Measurements from ENCODE around the gene DZANK1. TPM values are rescaled to one million over a fixed set of nuclear protein-coding genes. Genes with fewer than 3 reads are reported as not detected.
A peak's percentile ranks its signal among the peaks of the same experiment; 100 is the strongest.

Gene DZANK1
- total and polyA plus RNA-seq, 2 experiments from 2014 or later = 1.2 to 1.6 TPM

DNA sequence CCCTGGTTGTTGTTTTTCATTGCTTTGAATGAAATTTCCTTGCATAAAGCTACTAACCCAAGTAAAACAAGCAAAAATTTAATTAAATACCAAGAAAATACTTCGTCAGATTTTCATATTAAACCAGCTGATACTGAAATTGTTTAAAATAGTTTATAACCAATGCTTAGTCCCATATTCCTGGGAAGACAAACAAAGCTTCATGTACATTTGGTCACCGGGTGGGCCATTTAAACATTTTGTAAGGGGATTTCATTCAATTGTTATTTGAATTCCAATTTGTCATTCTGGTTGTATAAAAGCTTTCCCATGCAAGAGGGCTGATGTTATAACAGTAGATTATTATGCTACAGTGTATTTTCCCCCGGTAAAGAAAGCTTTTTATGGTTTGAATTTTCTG is 30.8 kb upstream of the DZANK1 start:
- Histone ChIP-seq H3K4me2 (ENCODE audit: unreplicated experiment) (peak overlapping the region; percentile 96), H2AFZ (peak overlapping the region; percentile 99), H3K9me3 (ENCODE audit: low read depth) (no peaks in the 10 kb centered on the region), H3F3A (ENCODE audit: insufficient read depth) (no peaks in the 10 kb centered on the region), H3K79me2 (ENCODE audit: insufficient read depth) (peaks cover 13% of the 10 kb centered on the region), H4K20me1 (ENCODE audit: insufficient read depth) (no peaks in the 10 kb centered on the region), H3K4me3 (peak overlapping the region; percentile 99), H3K27ac (no peak overlapping the region; the same call in 1 of the 2 replicates), H3K9ac (peak overlapping the region; percentile 81; the same call in 1 of the 2 replicates), H3K9me2 (ENCODE audit: insufficient read depth) (no peaks in the 10 kb centered on the region), H3K27me3 (replicated peaks; ENCODE audit: insufficient read depth) (no peaks in the 10 kb centered on the region), H3K4me1 (ENCODE audit: insufficient read depth) (0 out of 2 replicates have a peak, but pooled peaks cover 10% of the 10 kb centered on the region), H3K36me3 (ENCODE audit: low read depth) (no peaks in the 10 kb centered on the region)
- TF ChIP-seq EZH2 (IDR thresholded peaks at IDR 0.05; ENCODE audit: insufficient read depth, poor library complexity, severe bottlenecking) = no peak
- TF ChIP-seq EZH2phosphoT487 (IDR thresholded peaks at IDR 0.05; ENCODE audit: insufficient read depth, low read depth) = no peak
- DNase-seq = no peak
- WGBS, 2 experiments (ENCODE audit: low coverage in 1 of 2, low lambda C conversion rate in 2 of 2, missing lambda C conversion rate in 2 of 2) = 88 to 95% methylated on average over 3 of the region's 3 CpGs
- in situ Hi-C loops (cut with MboI) = no loop called here

DNA sequence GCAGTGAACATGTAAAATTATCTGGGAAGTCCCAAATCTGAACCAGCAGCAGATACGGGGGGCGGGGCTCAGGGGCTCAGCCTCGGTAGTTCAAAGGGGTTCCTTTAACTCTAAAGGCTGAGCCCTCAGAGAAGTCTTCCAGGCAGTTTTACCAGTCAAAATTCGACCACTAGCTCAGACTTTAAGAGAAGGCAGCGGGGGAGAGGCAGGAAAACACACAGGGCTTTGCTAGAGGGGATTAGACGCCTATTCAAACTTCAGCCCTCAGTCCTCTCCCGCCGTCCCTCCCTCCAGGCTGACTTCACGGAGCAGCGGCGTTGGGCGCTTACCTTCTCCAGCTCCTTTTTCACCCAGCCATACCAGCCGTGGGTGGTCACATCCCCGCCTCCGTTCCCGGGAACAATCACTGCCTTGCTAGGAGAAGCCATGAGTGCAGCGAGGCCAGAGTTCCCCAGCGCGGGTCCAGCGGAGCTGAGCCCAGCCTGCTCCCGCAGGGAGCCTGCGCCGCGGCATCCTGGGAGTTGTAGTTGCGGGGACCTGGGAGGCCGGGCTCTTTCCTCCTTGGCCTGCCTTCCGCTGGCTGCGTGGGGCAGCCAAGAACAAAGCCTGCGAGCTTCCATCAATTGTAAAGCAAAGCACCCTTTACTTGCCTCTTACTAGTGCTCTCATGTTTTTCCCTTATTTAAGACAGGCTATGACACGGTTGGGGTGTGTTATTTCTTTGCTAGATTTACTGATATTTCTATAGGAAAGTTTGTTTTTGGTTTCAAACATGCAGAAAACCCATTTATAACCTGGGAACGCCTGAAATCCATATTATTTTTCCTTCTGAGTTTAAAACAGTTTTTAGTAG is 30.1 kb upstream of the DZANK1 start, which contains the start of gene RBBP9:
TSS of gene RBBP9 (minus strand) at position 486 of the 853 bp plus-strand sequence. CDS start at position 428, 58 bp downstream.
- peak within 1 kb of the TSS; percentile 99 for H2AFZ ChIP-seq
- no peaks in the 10 kb centered on the region for H3F3A ChIP-seq (ENCODE audit: insufficient read depth)
- 3 to 4% methylated on average over 31 of the region's 31 CpGs for WGBS, 2 experiments (ENCODE audit: low coverage in 1 of 2, low lambda C conversion rate in 2 of 2, missing lambda C conversion rate in 2 of 2)
- no peaks in the 10 kb centered on the region for H3K36me3 ChIP-seq (ENCODE audit: low read depth)
- in situ Hi-C loops (cut with MboI) = no loop called here
- no peaks in the 10 kb centered on the region for H3K27me3 ChIP-seq (replicated peaks; ENCODE audit: insufficient read depth)
- no peak for TF ChIP-seq EZH2 (IDR thresholded peaks at IDR 0.05; ENCODE audit: insufficient read depth, poor library complexity, severe bottlenecking)
- H3K27ac ChIP-seq = peak within 1 kb of the TSS; percentile 14
- H3K9me2 ChIP-seq (ENCODE audit: insufficient read depth) = no peaks in the 10 kb centered on the region
- no peaks in the 10 kb centered on the region for H3K9me3 ChIP-seq (ENCODE audit: low read depth)
- peak within 1 kb of the TSS; percentile 99 for H3K4me3 ChIP-seq
- peak within 1 kb of the TSS; percentile 81 for H3K9ac ChIP-seq
- no peaks in the 10 kb centered on the region for H4K20me1 ChIP-seq (ENCODE audit: insufficient read depth)
- 0 out of 2 replicates have a peak, but pooled peaks cover 10% of the 10 kb centered on the region for H3K4me1 ChIP-seq (ENCODE audit: insufficient read depth)
- DNase-seq = peak; percentile 94
- H3K79me2 ChIP-seq (ENCODE audit: insufficient read depth) = peaks cover 13% of the 10 kb centered on the region
- H3K4me2 ChIP-seq (ENCODE audit: unreplicated experiment) = peak within 1 kb of the TSS; percentile 96

DNA sequence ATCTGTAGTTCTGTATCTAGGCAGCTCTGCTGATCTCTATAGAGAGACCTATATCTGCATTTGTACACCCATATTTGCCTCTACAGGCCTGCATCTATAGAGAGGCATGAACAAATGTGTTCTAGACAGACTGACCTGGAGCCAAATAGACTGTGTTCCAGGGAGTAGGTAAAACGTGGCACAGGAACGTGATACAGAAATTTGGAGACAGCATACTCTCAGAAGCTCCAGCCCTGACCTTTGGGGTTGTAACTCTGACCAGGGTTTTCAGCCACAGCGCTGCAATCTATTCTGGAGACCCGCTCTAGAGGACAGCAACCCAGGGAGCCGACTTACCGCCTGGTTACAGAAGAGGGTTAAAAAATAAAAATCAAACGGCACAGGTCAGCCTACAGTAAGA is 29.2 kb upstream of the DZANK1 start:
- Histone ChIP-seq H3K4me1 (ENCODE audit: insufficient read depth) (0 out of 2 replicates have a peak, but pooled peaks cover 10% of the 10 kb centered on the region), H3K4me3 (peak overlapping the region; percentile 99), H3K79me2 (ENCODE audit: insufficient read depth) (peaks cover 13% of the 10 kb centered on the region), H3K9me2 (ENCODE audit: insufficient read depth) (no peaks in the 10 kb centered on the region), H3K9ac (peak overlapping the region; percentile 81), H3K9me3 (ENCODE audit: low read depth) (no peaks in the 10 kb centered on the region), H4K20me1 (ENCODE audit: insufficient read depth) (no peaks in the 10 kb centered on the region), H3F3A (ENCODE audit: insufficient read depth) (no peaks in the 10 kb centered on the region), H3K27ac (no peak overlapping the region), H3K27me3 (replicated peaks; ENCODE audit: insufficient read depth) (no peaks in the 10 kb centered on the region), H3K36me3 (ENCODE audit: low read depth) (no peaks in the 10 kb centered on the region), H2AFZ (peak overlapping the region; percentile 99), H3K4me2 (ENCODE audit: unreplicated experiment) (peak overlapping the region; percentile 96)
- whole genome bisulfite sequencing, 2 experiments (ENCODE audit: low coverage in 1 of 2, low lambda C conversion rate in 2 of 2, missing lambda C conversion rate in 2 of 2) = 17 to 20% methylated on average over 7 of the region's 7 CpGs
- DNase-seq = peak; percentile 16
- in situ Hi-C loops (cut with MboI) = no loop called here
- TF ChIP-seq EZH2 (IDR thresholded peaks at IDR 0.05; ENCODE audit: insufficient read depth, poor library complexity, severe bottlenecking) (no peak), EZH2phosphoT487 (IDR thresholded peaks at IDR 0.05; ENCODE audit: insufficient read depth, low read depth) (no peak)

GRCh38 chr20:18488301-18488700 is 21.5 kb upstream of the DZANK1 start:
- H3K27me3 ChIP-seq (replicated peaks; ENCODE audit: insufficient read depth) = no peaks in the 10 kb centered on the region
- in situ Hi-C loops (cut with MboI) = no loop called here
- H3K9me2 ChIP-seq (ENCODE audit: insufficient read depth) = no peaks in the 10 kb centered on the region
- no peak for DNase-seq
- H3K36me3 ChIP-seq (ENCODE audit: low read depth) = peaks cover 13% of the 10 kb centered on the region
- TF ChIP-seq EZH2phosphoT487 (IDR thresholded peaks at IDR 0.05; ENCODE audit: insufficient read depth, low read depth) = no peak
- TF ChIP-seq EZH2 (IDR thresholded peaks at IDR 0.05; ENCODE audit: insufficient read depth, poor library complexity, severe bottlenecking) = no peak
- H3K4me1 ChIP-seq (ENCODE audit: insufficient read depth) = no peaks in the 10 kb centered on the region
- H2AFZ ChIP-seq = no peak overlapping the region
- H3K4me3 ChIP-seq = no peak overlapping the region
- no peaks in the 10 kb centered on the region for H3F3A ChIP-seq (ENCODE audit: insufficient read depth)
- no peaks in the 10 kb centered on the region for H4K20me1 ChIP-seq (ENCODE audit: insufficient read depth)
- H3K9me3 ChIP-seq (ENCODE audit: low read depth) = no peaks in the 10 kb centered on the region
- H3K9ac ChIP-seq = no peak overlapping the region
- H3K27ac ChIP-seq = no peak overlapping the region
- H3K79me2 ChIP-seq (ENCODE audit: insufficient read depth) = no peaks in the 10 kb centered on the region
- no peak overlapping the region for H3K4me2 ChIP-seq (ENCODE audit: unreplicated experiment)
- 97 to 100% methylated on average over 3 of the region's 3 CpGs for WGBS, 2 experiments (ENCODE audit: low coverage in 1 of 2, low lambda C conversion rate in 2 of 2, missing lambda C conversion rate in 2 of 2)
